Activated CD4-positive, alpha-beta T cell treated with anti-CD3 and anti-CD28 coated beads, Interleukin-2, Interleukin-6, amounts not matched to agents 100 ng/mL and 50 ng/mL, durations not matched to agents 16 hours and 8 hours (primary cell): ENCODE measurements around the gene KLF11.
"Not testable (repeated sequence)": the region's sequence is repeated elsewhere in the genome, so short reads cannot be mapped to it uniquely, and the experiment has no call there.

Experiments used
- DNase-seq: peaks from one replicate; pipeline ENCODE4 v3.0.0-alpha.2; 2020

The KLF11 gene

GRCh38 chr2:10027660-10028330 is 15.6 kb upstream of the KLF11 start:
- no peak for DNase-seq

- DNase-seq, result no peak
Observed at GRCh38 chr2:10028407-10028987, 14.9 kb upstream of the KLF11 start.

- DNase-seq, result peak; percentile 18
Observed at GRCh38 chr2:10028988-10029874, 14.1 kb upstream of the KLF11 start.

GRCh38 chr2:10029875-10030223 is 13.5 kb upstream of the KLF11 start:
- no peak for DNase-seq

GRCh38 chr2:10030311-10030736 is 13.0 kb upstream of the KLF11 start:
- DNase-seq, result no peak

- not testable (repeated sequence) for DNase-seq
Observed at GRCh38 chr2:10030798-10031197, 12.6 kb upstream of the KLF11 start.

GRCh38 chr2:10031886-10032745 is 11.2 kb upstream of the KLF11 start:
- no peak for DNase-seq

- no peak for DNase-seq
Observed at GRCh38 chr2:10032746-10033105, 10.6 kb upstream of the KLF11 start.

GRCh38 chr2:10033251-10034006 is 9.9 kb upstream of the KLF11 start:
- DNase-seq, result no peak

GRCh38 chr2:10034333-10035052 is 8.9 kb upstream of the KLF11 start:
- DNase-seq, result no peak

GRCh38 chr2:10035053-10035422 is 8.3 kb upstream of the KLF11 start:
- DNase-seq, result peak; percentile 16

- no peak for DNase-seq
Observed at GRCh38 chr2:10035633-10036032, 7.7 kb upstream of the KLF11 start.

GRCh38 chr2:10036095-10036884 is 7.1 kb upstream of the KLF11 start:
- DNase-seq, result peak; percentile 32

GRCh38 chr2:10038123-10038522 is 5.2 kb upstream of the KLF11 start:
- DNase-seq, result no peak

GRCh38 chr2:10038716-10039115 is 4.6 kb upstream of the KLF11 start:
- no peak for DNase-seq

- DNase-seq, result no peak
Observed at GRCh38 chr2:10039658-10040410, 3.5 kb upstream of the KLF11 start.

GRCh38 chr2:10041711-10042110 is 1.6 kb upstream of the KLF11 start:
- no peak for DNase-seq

- peak; percentile 17 for DNase-seq
Observed at GRCh38 chr2:10042301-10043161, 819 bp upstream of the KLF11 start.
